ENCODE measurements around the gene NUDCD3.

The NUDCD3 gene

DNA sequence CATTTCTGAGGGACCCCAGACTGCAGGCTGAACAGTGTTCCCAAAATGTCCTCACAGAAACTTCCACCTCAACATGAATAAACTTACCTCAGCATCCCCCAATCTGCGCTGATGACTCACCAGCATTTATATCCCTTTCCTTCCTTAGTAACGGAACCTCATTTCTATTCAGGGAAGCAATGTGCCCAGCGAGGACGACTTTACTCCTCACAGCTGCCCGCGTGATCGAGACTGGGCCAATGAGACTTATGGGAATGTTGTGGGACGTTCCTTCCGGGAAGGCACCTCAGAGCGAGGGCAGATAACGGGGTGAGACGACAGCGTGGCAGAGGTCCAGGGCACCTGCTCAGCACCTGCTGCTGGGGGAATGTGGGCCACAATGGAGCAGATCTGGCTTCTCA is 91.9 kb downstream of the NUDCD3 start:
- peak; percentile 78 for DNase-seq

DNA sequence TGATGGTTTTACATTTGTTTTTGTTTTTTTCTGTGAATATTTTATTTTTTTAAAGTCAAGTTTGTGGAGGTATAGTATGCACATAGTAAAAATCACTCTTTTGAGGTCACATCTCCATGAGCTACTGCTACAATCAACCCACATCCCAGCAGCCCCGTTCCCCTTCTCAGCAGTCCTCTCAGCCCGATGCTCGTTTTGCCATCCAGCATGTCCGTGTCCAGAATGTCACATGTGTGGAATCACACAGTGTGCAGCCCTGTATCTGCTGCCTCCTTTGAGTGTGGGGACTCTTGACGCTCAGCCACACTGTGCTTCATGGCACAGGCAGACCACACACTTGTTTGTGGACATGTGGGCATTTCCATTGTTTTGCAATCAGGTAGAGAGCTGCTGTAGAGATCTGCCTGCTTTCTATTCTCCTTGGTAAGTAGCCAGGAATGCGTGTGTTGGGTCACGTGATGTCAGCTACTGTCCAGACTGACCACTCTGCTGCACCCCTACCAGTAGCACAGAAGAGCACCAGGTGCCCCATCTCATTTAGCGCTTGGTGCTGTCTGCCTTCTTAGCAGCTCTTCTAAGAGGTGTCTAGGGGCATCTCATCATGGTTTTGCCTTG is 93.4 kb downstream of the NUDCD3 start:
- no peak for DNase-seq

GRCh38 chr7:44396496-44396895 is 94.0 kb downstream of the NUDCD3 start:
- DNase-seq, result no peak

DNA sequence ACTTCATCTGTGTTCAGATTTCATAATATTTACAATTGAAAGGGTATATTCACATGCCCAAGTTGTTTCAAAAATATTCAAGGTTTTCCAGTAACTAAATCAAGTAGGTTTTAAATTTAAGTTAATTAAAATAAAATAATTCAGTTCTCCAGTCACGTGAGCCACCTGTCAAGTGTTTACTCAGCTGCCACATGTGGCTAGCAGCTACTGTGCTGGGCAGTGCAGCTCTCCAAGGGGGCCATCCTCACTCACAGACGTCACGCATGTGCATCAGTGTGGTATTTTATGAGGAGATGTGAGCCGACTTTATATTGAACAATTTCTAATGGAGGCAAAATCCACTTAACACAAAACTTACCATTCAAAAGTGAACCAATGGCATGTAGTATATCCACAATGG is 95.4 kb downstream of the NUDCD3 start:
- peak; percentile 94 for DNase-seq

- DNase-seq, result no peak
These were observed 95.8 kb downstream of the NUDCD3 start for GRCh38 chr7:44394636-44395035.

DNA sequence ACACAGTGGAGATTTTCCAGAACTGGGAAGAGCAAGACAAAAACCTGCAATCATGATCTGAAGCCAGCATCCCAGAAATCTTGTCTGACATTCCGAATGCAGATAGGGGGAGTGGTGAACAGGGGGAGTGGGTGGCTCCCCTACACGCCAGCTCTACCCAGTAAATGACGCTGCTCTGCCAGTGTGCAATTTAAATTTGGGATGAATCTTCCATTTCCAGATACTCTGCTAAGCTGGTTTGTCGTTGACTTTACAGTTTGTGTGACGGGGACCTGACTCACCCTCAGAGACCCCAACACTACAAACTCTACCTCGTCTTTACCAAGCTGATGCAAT is 96.4 kb downstream of the NUDCD3 start:
- no peak for DNase-seq

- DNase-seq, result no peak
These were observed 97.0 kb downstream of the NUDCD3 start for GRCh38 chr7:44393238-44394111.

GRCh38 chr7:44392618-44393010 is 97.8 kb downstream of the NUDCD3 start:
- DNase-seq, result no peak

DNA sequence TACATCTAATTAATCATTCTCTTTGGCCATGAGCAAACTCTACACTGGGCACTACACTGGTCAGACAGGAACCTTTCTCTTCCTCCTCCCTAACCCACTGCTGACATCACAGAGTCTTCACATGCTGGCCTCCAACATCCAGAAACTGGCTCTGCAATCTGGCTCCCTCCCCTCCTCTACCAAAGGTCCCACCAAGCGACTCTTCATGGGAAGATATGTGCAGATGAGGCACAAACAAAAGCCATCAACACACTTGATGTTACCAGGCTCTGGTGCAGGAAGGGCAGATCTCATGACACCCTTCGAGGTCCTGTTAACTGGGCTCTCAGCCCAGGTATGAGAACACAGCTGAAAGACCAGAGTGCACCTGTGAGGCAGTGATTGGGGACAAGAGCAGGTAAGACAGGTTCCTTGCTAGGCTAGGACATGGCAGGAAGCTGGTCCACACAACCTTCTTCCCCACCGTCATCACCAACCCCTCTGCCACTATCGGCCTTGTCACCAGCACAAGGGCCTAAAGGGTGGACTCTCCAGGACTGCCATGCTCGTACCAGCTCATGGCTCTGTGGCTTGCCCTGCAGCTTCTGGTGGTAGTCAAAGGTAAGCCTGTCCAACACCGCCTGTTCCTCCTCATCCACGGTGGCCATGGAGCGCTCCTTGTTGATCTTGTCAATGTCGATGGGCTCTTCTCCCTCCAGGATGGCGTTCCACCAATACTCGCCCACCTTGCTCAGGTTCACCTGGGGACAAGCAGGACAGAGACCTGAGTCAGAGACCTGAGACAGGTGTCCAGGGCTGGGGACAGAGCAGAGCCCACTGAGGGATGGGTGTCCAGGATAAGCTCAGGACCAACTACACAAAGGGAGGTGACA is 98.5 kb downstream of the NUDCD3 start:
- no peak for DNase-seq

DNA sequence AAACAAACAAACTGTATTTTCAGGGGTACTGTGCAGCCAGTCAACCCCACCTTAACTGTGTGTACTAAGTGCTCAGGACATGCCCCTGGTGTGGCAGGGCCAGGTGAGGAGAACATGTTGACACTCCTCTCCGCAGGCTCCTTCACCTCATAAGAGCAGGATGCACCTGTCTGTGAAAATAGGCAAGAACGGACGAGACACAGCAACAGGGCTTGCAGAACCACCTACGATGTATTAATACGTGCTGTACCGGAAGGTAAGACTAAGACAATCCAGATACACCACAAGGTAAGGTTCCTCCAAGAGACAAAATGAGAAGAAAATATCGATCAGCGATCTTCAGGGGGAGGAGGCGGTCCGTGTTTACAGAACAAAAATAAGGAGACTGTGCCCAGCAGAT is 99.3 kb downstream of the NUDCD3 start:
- DNase-seq, result peak; percentile 63

DNA sequence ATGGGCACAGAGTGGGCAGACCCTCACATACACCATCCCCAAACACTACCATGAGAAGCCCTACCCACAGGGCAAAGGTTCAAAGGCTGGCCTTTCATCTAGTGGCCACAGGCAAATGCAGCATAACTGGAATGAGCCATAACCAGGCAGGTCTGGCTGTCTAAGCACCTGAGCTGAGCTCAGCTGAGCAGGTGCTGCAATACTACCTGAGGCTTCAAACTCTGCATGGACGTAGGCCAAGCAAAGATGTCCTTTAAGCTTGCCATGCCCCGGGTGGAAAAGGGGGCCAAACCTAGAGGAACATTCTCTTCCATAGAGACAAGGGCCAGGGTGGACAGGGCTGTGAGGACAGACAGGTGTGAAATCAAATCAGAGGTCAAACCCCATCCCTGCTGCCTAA is 99.8 kb downstream of the NUDCD3 start:
- DNase-seq, result peak; percentile 12

DNA sequence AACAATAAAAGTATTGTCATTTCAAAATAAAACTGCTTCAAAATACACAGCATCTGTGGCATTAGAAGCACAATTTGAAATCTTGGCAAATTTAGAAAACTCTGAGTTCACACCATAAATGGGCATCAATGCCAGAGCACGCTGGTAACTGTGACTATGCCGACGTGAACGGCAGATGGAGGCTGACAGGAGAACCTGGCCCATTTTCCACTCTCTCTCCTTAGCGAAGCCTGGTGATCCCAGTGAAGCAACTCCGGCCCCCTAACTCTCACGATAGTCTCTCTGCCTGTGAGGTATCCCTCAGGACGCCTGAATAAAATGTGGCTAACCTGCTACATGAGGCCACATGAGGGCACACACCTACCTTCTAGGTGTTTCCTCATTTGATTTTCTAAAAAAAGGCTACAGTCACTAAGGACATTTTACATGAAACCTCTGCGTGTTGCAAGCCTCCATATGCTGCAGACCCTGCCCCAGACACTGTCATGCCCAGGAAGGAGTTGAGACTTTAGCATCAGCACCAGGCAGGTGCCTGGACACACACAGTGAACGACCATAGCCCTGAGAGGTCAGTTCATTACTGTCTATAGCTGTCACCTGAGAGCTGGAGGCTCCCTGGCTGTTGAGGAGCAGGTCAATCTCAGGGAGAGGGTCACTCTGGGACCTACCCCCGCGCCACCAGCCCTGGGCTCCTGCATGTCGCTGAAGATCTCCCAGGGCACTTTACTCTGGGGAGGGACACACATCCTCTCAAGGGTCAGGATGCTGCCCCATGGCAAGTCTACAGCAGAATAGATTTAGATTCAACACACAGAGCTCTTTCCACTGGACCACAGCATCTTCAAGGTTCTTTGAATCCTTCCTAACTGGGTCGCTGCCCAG is 102.1 kb downstream of the NUDCD3 start:
- DNase-seq, result no peak

- no peak for DNase-seq
These were observed 103.1 kb downstream of the NUDCD3 start for GRCh38 chr7:44387389-44387788.

GRCh38 chr7:44386139-44386913 is 104.1 kb downstream of the NUDCD3 start:
- DNase-seq, result no peak

DNA sequence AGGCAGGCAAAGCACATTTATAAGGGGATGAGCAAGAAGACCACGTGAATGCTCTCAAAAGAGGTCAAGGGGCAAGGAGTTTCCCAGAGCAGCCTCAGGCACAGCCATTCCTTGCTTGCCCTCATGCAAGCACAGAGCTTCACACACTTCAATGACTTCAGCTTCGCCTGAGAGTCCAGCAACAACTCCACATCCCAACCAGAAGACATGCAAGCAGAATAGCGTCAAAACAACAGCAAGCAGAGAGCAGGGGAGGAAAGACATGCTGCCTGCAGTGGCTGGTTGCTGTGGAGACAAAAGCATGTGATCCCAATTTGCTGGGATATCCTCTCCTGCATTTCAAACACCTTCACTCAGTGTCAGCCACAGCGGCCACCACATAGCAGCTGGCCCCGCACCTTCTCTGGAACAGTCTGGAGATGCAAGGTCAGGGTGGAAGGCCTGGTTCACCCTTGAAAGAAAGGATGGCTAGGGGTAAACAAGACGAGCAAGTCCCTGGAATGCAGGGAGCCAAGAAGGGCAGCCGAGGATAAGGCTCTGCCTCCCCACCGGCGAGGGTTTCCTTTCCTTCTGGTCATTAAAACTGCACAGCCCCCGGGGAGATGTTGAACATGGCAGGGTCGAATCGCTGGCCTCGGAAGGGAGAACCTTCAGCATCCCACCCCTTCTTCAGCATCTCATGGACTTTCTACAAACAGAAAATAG is 104.9 kb downstream of the NUDCD3 start:
- no peak for DNase-seq

DNA sequence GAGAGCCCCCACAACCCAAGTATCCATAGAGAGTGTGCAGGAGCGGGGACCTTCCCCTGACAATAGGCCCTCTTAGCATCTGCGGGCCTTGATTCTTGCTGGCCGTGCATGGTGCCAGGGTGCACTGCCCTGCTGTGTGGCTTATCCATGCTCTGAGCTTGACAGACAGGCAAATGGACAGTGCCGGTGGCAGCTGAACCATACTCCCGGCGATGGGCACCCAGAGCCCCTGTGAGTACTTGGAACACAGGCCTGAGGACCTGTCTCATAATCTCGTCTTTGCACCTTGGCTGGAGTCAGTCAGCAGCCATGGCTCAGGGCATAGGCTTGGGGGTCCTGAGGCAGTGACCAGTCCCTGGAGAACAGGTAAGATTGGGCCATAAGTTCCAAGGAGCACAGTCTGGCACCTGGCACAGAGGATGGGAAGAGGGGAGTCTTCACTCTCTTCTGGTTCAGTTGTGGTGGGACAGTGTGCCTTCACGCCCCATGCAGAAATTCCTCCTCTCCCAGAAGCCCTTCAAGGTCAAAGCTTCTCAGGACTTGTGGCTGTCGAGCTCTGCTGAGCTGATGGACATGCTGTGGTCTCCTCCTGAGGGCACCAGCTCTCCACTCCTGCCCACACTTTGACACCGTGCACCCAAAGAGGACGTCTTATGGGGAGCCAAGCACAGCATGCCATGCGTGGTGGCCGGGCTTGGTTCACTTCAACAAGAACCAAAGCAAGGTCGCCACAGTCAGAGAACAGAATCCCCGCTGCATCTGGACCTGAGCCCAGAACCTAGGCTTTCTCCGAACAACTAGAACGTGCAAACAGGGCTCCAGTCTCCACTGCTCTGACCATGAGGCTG is 105.6 kb downstream of the NUDCD3 start:
- DNase-seq, result no peak

- no peak for DNase-seq
These were observed 106.9 kb downstream of the NUDCD3 start for GRCh38 chr7:44383566-44383965.

GRCh38 chr7:44382459-44383265 is 107.8 kb downstream of the NUDCD3 start:
- no peak for DNase-seq

DNA sequence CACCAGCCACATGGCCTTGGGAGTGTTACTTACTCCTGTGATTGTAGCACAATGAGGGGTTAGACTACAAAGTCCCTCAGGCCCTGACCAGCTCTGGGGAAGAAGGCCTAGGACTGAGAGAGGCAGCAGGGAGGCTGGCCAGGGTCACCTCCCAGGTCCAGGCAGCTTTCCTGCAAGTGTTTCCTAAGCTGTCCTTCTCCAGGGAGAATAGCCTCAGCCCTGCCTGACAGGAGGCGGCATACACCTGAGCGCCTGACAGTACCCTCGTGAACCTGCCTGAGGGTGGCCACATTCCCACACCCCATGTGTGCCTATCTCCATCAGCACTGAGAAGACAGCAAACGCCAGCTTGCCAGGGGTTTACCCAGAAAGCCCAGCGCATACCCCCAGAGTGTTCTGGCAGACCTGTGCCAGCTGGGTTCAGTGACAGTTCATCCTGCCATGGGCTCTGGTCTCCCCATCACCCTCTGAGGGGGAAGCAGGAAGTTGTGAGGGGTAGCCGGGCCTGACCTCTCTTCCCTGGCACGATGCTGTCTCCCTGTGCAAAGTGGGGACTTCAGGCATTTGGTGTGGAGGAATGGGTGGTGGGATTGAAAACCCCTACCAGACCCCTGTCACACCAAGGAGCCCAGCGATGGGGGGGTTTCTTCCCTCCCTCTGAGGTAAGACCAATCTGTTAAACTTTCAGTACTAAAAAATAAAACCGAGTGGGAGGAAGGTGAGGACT is 108.8 kb downstream of the NUDCD3 start:
- DNase-seq, result no peak
